NT2/D1 (cell line): ENCODE results near the gene CETN3.

Experiments
- DNase-seq: peaks from one replicate; pipeline ENCODE4 v3.0.0-alpha.2; 2011; ENCODE audit warnings: low read depth, low spot score
- H3K27me3 ChIP-seq: 2 replicates; pipeline ENCODE4 v1.6.0; 2011; ENCODE audit warnings: mild to moderate bottlenecking; ENCODE audit not compliant: insufficient read length, insufficient read depth
- H3K36me3 ChIP-seq: 2 replicates; pipeline ENCODE4 v1.6.1; 2011; ENCODE audit warnings: mild to moderate bottlenecking, low read length, mixed read lengths; ENCODE audit not compliant: insufficient read depth, insufficient read length
- H3K4me1 ChIP-seq: 2 replicates; pipeline ENCODE4 v1.5.1; 2011; ENCODE audit not compliant: insufficient read depth, insufficient read length
- H3K4me3 ChIP-seq: 2 replicates; pipeline ENCODE4 v1.5.1; 2011; ENCODE audit warnings: low read depth; ENCODE audit not compliant: insufficient read length
- H3K9ac ChIP-seq: 2 replicates; pipeline ENCODE4 v1.6.0; 2011; ENCODE audit warnings: low read depth; ENCODE audit not compliant: insufficient read length
- H3K9me3 ChIP-seq: 2 replicates; pipeline ENCODE4 v1.5.1; 2011; ENCODE audit warnings: mild to moderate bottlenecking, low read length; ENCODE audit not compliant: insufficient read depth
- SUZ12 ChIP-seq: IDR thresholded peaks from 2 replicates; pipeline ENCODE4 v1.6.1; 2011; ENCODE audit not compliant: insufficient read length, insufficient read depth; ENCODE audit errors: extremely low read depth
- YY1 ChIP-seq: IDR thresholded peaks from 2 replicates; pipeline ENCODE4 v1.6.1; 2011; ENCODE audit not compliant: insufficient read length, insufficient read depth
- ZNF274 ChIP-seq: IDR thresholded peaks from 2 replicates; pipeline ENCODE4 v1.6.1; 2011; ENCODE audit warnings: mild to moderate bottlenecking, low read depth, low read length

CETN3 gene

GRCh38 chr5:90366948-90367347, 42.6 kb downstream of the CETN3 start:
- Histone ChIP-seq H3K4me1 (no peaks in the 10 kb centered on the region), H3K27me3 (no peaks in the 10 kb centered on the region), H3K9ac (no peak overlapping the region), H3K36me3 (no peaks in the 10 kb centered on the region), H3K4me3 (no peak overlapping the region), H3K9me3 (peaks cover 19% of the 10 kb centered on the region; the same call in 1 of the 2 replicates)
- DNase-seq, result no peak
- TF ChIP-seq YY1 (no peak), SUZ12 (no peak), ZNF274 (no peak)

- TF ChIP-seq YY1 (no peak), SUZ12 (no peak)
- no peak overlapping the region for H3K9ac ChIP-seq
- no peak for DNase-seq
- no peaks in the 10 kb centered on the region for H3K4me1 ChIP-seq
- H3K4me3 ChIP-seq, result no peak overlapping the region
- peaks cover 5% of the 10 kb centered on the region; the same call in 1 of the 2 replicates for H3K9me3 ChIP-seq
- no peaks in the 10 kb centered on the region for H3K27me3 ChIP-seq
- no peaks in the 10 kb centered on the region for H3K36me3 ChIP-seq
Measured at GRCh38 chr5:90365328-90365727, 44.2 kb downstream of the CETN3 start.

GRCh38 chr5:90359073-90359920, 50.3 kb downstream of the CETN3 start:
- no peaks in the 10 kb centered on the region for H3K27me3 ChIP-seq
- TF ChIP-seq YY1 (no peak), ZNF274 (no peak)
- no peak for DNase-seq
- H3K4me3 ChIP-seq, result no peak overlapping the region
- H3K36me3 ChIP-seq, result no peaks in the 10 kb centered on the region
- no peaks in the 10 kb centered on the region for H3K4me1 ChIP-seq
- no peak overlapping the region for H3K9ac ChIP-seq
- H3K9me3 ChIP-seq, result 0 out of 2 replicates have a peak, but pooled peaks cover under 1% of the 10 kb centered on the region

- TF ChIP-seq SUZ12 (no peak), ZNF274 (no peak), YY1 (no peak)
- H3K9ac ChIP-seq, result no peak overlapping the region
- no peaks in the 10 kb centered on the region for H3K36me3 ChIP-seq
- no peaks in the 10 kb centered on the region for H3K4me1 ChIP-seq
- H3K4me3 ChIP-seq, result no peak overlapping the region
- no peak for DNase-seq
- H3K9me3 ChIP-seq, result no peaks in the 10 kb centered on the region
- no peaks in the 10 kb centered on the region for H3K27me3 ChIP-seq
Measured at GRCh38 chr5:90356622-90357021, 52.9 kb downstream of the CETN3 start.

GRCh38 chr5:90356176-90356575, 53.4 kb downstream of the CETN3 start:
- DNase-seq, result no peak
- H3K27me3 ChIP-seq, result no peaks in the 10 kb centered on the region
- H3K4me3 ChIP-seq, result no peak overlapping the region
- no peak for TF ChIP-seq YY1
- TF ChIP-seq SUZ12, result no peak
- no peak for TF ChIP-seq ZNF274
- no peaks in the 10 kb centered on the region for H3K4me1 ChIP-seq
- no peak overlapping the region for H3K9ac ChIP-seq
- no peaks in the 10 kb centered on the region for H3K9me3 ChIP-seq
- H3K36me3 ChIP-seq, result no peaks in the 10 kb centered on the region

GRCh38 chr5:90355635-90356034, 53.9 kb downstream of the CETN3 start:
- H3K4me3 ChIP-seq, result no peak overlapping the region
- H3K9me3 ChIP-seq, result no peaks in the 10 kb centered on the region
- TF ChIP-seq ZNF274 (no peak), SUZ12 (no peak), YY1 (no peak)
- H3K27me3 ChIP-seq, result no peaks in the 10 kb centered on the region
- H3K9ac ChIP-seq, result no peak overlapping the region
- DNase-seq, result no peak
- no peaks in the 10 kb centered on the region for H3K4me1 ChIP-seq
- H3K36me3 ChIP-seq, result no peaks in the 10 kb centered on the region

- Histone ChIP-seq H3K4me3 (no peak overlapping the region), H3K4me1 (no peaks in the 10 kb centered on the region), H3K9ac (no peak overlapping the region), H3K9me3 (no peaks in the 10 kb centered on the region), H3K36me3 (no peaks in the 10 kb centered on the region), H3K27me3 (no peaks in the 10 kb centered on the region)
- no peak for TF ChIP-seq YY1
- TF ChIP-seq SUZ12, result no peak
- TF ChIP-seq ZNF274, result no peak
- DNase-seq, result no peak
Measured at GRCh38 chr5:90353254-90353653, 56.3 kb downstream of the CETN3 start.
